Breast epithelium (tissue), 3 donors: Measurements from ENCODE around the gene ISLR.

Experiments
- POLR2A ChIP-seq: fragments of 450-650 bp; IDR thresholded peaks from one replicate; pipeline ENCODE4 v1.6.1; 2016; ENCODE audit warnings: antibody characterized with exemption, mild to moderate bottlenecking, moderate library complexity
- TF ChIP-seq, protein P1 (sequence below), 3 donors: fragments of 450-650 bp; IDR thresholded peaks; one replicate each; pipeline ENCODE4 v1.5.1; 2016 to 2017; ENCODE audit warnings: antibody characterized with exemption in 3 of 3, mild to moderate bottlenecking in 3 of 3, moderate library complexity in 3 of 3

DNA sequence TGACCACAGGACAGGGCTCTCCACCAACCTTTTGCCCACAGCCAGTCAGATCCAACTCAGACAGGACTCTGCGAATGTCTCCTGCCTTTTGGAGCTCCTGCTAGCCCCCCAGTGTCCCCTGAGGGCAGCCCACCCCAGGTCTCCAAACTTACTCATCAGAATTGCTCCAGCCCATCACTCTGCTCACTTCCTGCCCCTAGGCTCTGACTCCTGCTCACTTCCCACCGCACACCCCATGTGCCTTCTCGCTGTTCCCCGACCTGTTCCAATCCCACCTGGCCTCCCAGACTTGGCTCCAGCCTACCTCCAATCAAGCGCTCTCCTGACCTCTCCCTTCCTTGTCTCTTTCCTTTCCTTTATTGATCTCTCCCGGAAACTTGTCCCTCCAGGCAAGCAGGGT, 35.0 kb downstream of the ISLR start:
- TF ChIP-seq, protein P1, sequence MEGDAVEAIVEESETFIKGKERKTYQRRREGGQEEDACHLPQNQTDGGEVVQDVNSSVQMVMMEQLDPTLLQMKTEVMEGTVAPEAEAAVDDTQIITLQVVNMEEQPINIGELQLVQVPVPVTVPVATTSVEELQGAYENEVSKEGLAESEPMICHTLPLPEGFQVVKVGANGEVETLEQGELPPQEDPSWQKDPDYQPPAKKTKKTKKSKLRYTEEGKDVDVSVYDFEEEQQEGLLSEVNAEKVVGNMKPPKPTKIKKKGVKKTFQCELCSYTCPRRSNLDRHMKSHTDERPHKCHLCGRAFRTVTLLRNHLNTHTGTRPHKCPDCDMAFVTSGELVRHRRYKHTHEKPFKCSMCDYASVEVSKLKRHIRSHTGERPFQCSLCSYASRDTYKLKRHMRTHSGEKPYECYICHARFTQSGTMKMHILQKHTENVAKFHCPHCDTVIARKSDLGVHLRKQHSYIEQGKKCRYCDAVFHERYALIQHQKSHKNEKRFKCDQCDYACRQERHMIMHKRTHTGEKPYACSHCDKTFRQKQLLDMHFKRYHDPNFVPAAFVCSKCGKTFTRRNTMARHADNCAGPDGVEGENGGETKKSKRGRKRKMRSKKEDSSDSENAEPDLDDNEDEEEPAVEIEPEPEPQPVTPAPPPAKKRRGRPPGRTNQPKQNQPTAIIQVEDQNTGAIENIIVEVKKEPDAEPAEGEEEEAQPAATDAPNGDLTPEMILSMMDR (IDR thresholded peaks at IDR 0.05), result no peak
- TF ChIP-seq POLR2A, result no peak
